IPS-NIHi7 (cell line): ENCODE results near the gene CTSA.
"Not testable (repeated sequence)": the region's sequence is repeated elsewhere in the genome, so short reads cannot be mapped to it uniquely, and the experiment has no call there.

Experiments used
- DNase-seq: peaks from one replicate; pipeline ENCODE4 v3.0.0; 2012; ENCODE audit warnings: mixed read lengths; ENCODE audit errors: extremely low spot score

The CTSA gene

GRCh38 chr20:45896641-45897161 is 5.6 kb downstream of the CTSA start:
- no peak for DNase-seq

- no peak for DNase-seq
These were observed 6.2 kb downstream of the CTSA start for GRCh38 chr20:45897289-45897688.

- no peak for DNase-seq
These were observed 6.6 kb downstream of the CTSA start for GRCh38 chr20:45897692-45898091.

- DNase-seq = no peak
These were observed 7.2 kb downstream of the CTSA start for GRCh38 chr20:45898285-45898684.

GRCh38 chr20:45899046-45899835 is 8.1 kb downstream of the CTSA start:
- no peak for DNase-seq

GRCh38 chr20:45901332-45901731 is 10.2 kb downstream of the CTSA start:
- DNase-seq = not testable (repeated sequence)

- no peak for DNase-seq
These were observed 11.1 kb downstream of the CTSA start for GRCh38 chr20:45902199-45902701.

- no peak for DNase-seq
These were observed 13.7 kb downstream of the CTSA start for GRCh38 chr20:45904583-45905504.

- DNase-seq = no peak
These were observed 14.5 kb downstream of the CTSA start for GRCh38 chr20:45905505-45906079.

GRCh38 chr20:45907219-45907948 is 16.2 kb downstream of the CTSA start:
- no peak for DNase-seq

- DNase-seq = no peak
These were observed 16.9 kb downstream of the CTSA start for GRCh38 chr20:45908084-45908483.

GRCh38 chr20:45909336-45909808 is 18.2 kb downstream of the CTSA start:
- DNase-seq = no peak

- DNase-seq = no peak
These were observed 18.9 kb downstream of the CTSA start for GRCh38 chr20:45909817-45910669.

GRCh38 chr20:45910670-45911485 is 19.7 kb downstream of the CTSA start:
- DNase-seq = peak; percentile 98

- DNase-seq = peak; percentile 68
These were observed 20.6 kb downstream of the CTSA start, which contains the start of gene PLTP for GRCh38 chr20:45911486-45912343. TSS of gene PLTP (minus strand) at chr20:45912155. CDS start at chr20:45911452, 703 bp downstream.

- DNase-seq = no peak
These were observed 21.2 kb downstream of the CTSA start for GRCh38 chr20:45912344-45912682.

GRCh38 chr20:45913116-45913515 is 22.0 kb downstream of the CTSA start:
- DNase-seq = no peak

GRCh38 chr20:45917790-45918141 is 26.6 kb downstream of the CTSA start:
- DNase-seq = no peak
